ENCODE measurements around the gene TTF1. TPM values are rescaled to one million over a fixed set of nuclear protein-coding genes. Genes with fewer than 3 reads are reported as not detected.

TTF1 gene
- total RNA-seq, 1 experiment from 2014 or later, result 9.7 TPM

- no peaks in the 10 kb centered on the region for H3K36me3 Mint-ChIP-seq (ENCODE audit: insufficient read depth, unreplicated experiment)
- no peaks in the 10 kb centered on the region for H3K4me1 Mint-ChIP-seq (ENCODE audit: low read depth, unreplicated experiment)
- TF ChIP-seq CTCF (IDR thresholded peaks at IDR 0.05; ENCODE audit: unreplicated experiment), result no peak
- intact Hi-C loops (cut with micrococcal nuclease; ENCODE audit: unreplicated experiment), result no loop called here
- no TSS peak for BruUV-seq (replicated peaks)
- no peak overlapping the region for H3K27ac Mint-ChIP-seq (ENCODE audit: unreplicated experiment)
- H3K9me3 Mint-ChIP-seq (ENCODE audit: low read depth, unreplicated experiment), result no peaks in the 10 kb centered on the region
- no peak for DNase-seq
- H3K4me3 Mint-ChIP-seq (ENCODE audit: low read depth, unreplicated experiment), result no peak overlapping the region
- CTCF ChIA-PET, result interaction anchor here (0.5 kb wide), 1 partner anchor 14 kb away, joined by 3 read pairs; no protein-coding TSS in a partner anchor
- H3K27me3 Mint-ChIP-seq (ENCODE audit: unreplicated experiment), result peaks cover 50% of the 10 kb centered on the region
Observed at GRCh38 chr9:132447346-132447745, 40.7 kb upstream of the TTF1 start.

- intact Hi-C loops (cut with micrococcal nuclease; ENCODE audit: unreplicated experiment), result no loop called here
- CTCF ChIA-PET, result no interaction called here
- Mint-ChIP-seq H3K27ac (ENCODE audit: unreplicated experiment) (no peak overlapping the region), H3K9me3 (ENCODE audit: low read depth, unreplicated experiment) (no peaks in the 10 kb centered on the region), H3K36me3 (ENCODE audit: insufficient read depth, unreplicated experiment) (no peaks in the 10 kb centered on the region), H3K27me3 (ENCODE audit: unreplicated experiment) (peaks cover 45% of the 10 kb centered on the region), H3K4me3 (ENCODE audit: low read depth, unreplicated experiment) (no peak overlapping the region), H3K4me1 (ENCODE audit: low read depth, unreplicated experiment) (no peaks in the 10 kb centered on the region)
- DNase-seq, result no peak
- no TSS peak for BruUV-seq (replicated peaks)
- no peak for TF ChIP-seq CTCF (IDR thresholded peaks at IDR 0.05; ENCODE audit: unreplicated experiment)
Observed at GRCh38 chr9:132446887-132447286, 40.2 kb upstream of the TTF1 start.

- intact Hi-C loops (cut with micrococcal nuclease; ENCODE audit: unreplicated experiment), result no loop called here
- H3K27me3 Mint-ChIP-seq (ENCODE audit: unreplicated experiment), result peaks cover 28% of the 10 kb centered on the region
- BruUV-seq (replicated peaks), result no TSS peak
- H3K4me1 Mint-ChIP-seq (ENCODE audit: low read depth, unreplicated experiment), result no peaks in the 10 kb centered on the region
- no peak for DNase-seq
- no peak overlapping the region for H3K27ac Mint-ChIP-seq (ENCODE audit: unreplicated experiment)
- no peaks in the 10 kb centered on the region for H3K9me3 Mint-ChIP-seq (ENCODE audit: low read depth, unreplicated experiment)
- H3K4me3 Mint-ChIP-seq (ENCODE audit: low read depth, unreplicated experiment), result no peak overlapping the region
- H3K36me3 Mint-ChIP-seq (ENCODE audit: insufficient read depth, unreplicated experiment), result no peaks in the 10 kb centered on the region
- TF ChIP-seq CTCF (IDR thresholded peaks at IDR 0.05; ENCODE audit: unreplicated experiment), result no peak
- CTCF ChIA-PET, result no interaction called here
Observed at GRCh38 chr9:132443951-132444607, 37.4 kb upstream of the TTF1 start.

GRCh38 chr9:132441404-132441803 is 34.8 kb upstream of the TTF1 start:
- no TSS peak for BruUV-seq (replicated peaks)
- no peak for TF ChIP-seq CTCF (IDR thresholded peaks at IDR 0.05; ENCODE audit: unreplicated experiment)
- Mint-ChIP-seq H3K9me3 (ENCODE audit: low read depth, unreplicated experiment) (no peaks in the 10 kb centered on the region), H3K27me3 (ENCODE audit: unreplicated experiment) (peaks cover 24% of the 10 kb centered on the region), H3K27ac (ENCODE audit: unreplicated experiment) (no peak overlapping the region), H3K4me3 (ENCODE audit: low read depth, unreplicated experiment) (no peak overlapping the region), H3K4me1 (ENCODE audit: low read depth, unreplicated experiment) (no peaks in the 10 kb centered on the region), H3K36me3 (ENCODE audit: insufficient read depth, unreplicated experiment) (no peaks in the 10 kb centered on the region)
- DNase-seq, result no peak
- CTCF ChIA-PET, result no interaction called here
- intact Hi-C loops (cut with micrococcal nuclease; ENCODE audit: unreplicated experiment), result no loop called here
